ENCODE data around the gene GLE1.

The GLE1 gene

DNA sequence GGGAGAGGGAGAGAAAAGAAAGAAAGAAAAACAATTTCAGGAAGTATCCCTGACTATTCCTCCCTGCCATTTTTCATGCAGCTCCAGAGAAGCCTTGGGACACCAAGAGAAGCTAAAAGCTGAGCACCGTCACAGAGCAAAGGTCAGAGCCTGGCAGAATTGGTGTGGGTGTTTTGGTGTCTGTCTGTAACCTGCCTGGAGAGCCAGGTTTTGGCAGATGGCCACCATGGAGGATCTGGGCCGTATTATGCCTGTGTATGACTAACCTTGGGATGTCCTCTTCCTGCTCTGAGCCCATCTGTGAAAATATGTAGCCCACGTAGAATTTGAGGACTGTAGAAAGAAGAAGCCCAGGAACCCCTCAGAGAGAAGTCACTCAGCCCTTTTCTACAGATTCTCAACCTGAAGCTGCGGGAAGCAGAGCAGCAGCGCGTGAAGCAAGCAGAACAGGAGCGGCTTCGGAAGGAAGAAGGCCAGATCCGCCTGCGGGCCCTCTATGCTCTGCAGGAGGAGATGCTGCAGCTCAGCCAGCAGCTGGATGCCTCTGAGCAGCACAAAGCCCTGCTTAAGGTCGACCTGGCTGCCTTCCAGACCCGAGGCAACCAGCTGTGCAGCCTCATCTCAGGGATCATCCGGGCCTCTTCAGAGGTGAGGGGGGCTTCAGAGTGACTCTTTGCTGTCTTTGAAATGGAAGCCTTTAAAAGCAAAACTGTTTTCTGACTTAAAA is 18.8 kb downstream of the GLE1 start:
- CTCF ChIA-PET, result no interaction called here
- DNase-seq (ENCODE audit: extremely low spot score), result no peak
- POLR2A ChIA-PET, result interaction anchor here (3.7 kb wide), 1 partner anchor 18 kb away, joined by 12 read pairs; the partner anchor contains the start of gene GLE1
- TF ChIP-seq L3MBTL2 (conservative IDR thresholded peaks at IDR 0.05) (no peak), ZNF384 (IDR thresholded peaks at IDR 0.05) (no peak), CTBP1 (IDR thresholded peaks at IDR 0.05; ENCODE audit: borderline replicate concordance) (no peak), SUZ12 (IDR thresholded peaks at IDR 0.05) (no peak), ARNT (IDR thresholded peaks at IDR 0.05) (no peak), PKNOX1 (IDR thresholded peaks at IDR 0.05) (no peak), FOXA1 (IDR thresholded peaks at IDR 0.05) (no peak), ELF4 (IDR thresholded peaks at IDR 0.05) (no peak), SP1 (IDR thresholded peaks at IDR 0.05) (no peak), TARDBP (IDR thresholded peaks at IDR 0.05) (no peak), NFRKB (IDR thresholded peaks at IDR 0.05) (no peak)

- POLR2A ChIA-PET, result no interaction called here
- TF ChIP-seq BHLHE40 (IDR thresholded peaks at IDR 0.05; ENCODE audit: borderline replicate concordance) (no peak), TARDBP (IDR thresholded peaks at IDR 0.05) (no peak), ARNT (IDR thresholded peaks at IDR 0.05) (no peak), FOXM1 (IDR thresholded peaks at IDR 0.05; ENCODE audit: borderline replicate concordance) (no peak), FOXK2 (IDR thresholded peaks at IDR 0.05) (no peak), L3MBTL2 (conservative IDR thresholded peaks at IDR 0.05) (no peak), HDGF (IDR thresholded peaks at IDR 0.05; ENCODE audit: borderline replicate concordance) (no peak), SUZ12 (IDR thresholded peaks at IDR 0.05) (no peak), CTBP1 (IDR thresholded peaks at IDR 0.05; ENCODE audit: borderline replicate concordance) (no peak), FOXA1 (IDR thresholded peaks at IDR 0.05) (no peak), ZNF384 (IDR thresholded peaks at IDR 0.05) (no peak), SP1 (IDR thresholded peaks at IDR 0.05) (no peak), PKNOX1 (IDR thresholded peaks at IDR 0.05) (no peak), LEF1 (IDR thresholded peaks at IDR 0.05; ENCODE audit: borderline replicate concordance) (no peak)
- no peak for DNase-seq (ENCODE audit: extremely low spot score)
- CTCF ChIA-PET, result no interaction called here
Measured at GRCh38 chr9:128526720-128527119, 22.2 kb downstream of the GLE1 start.

DNA sequence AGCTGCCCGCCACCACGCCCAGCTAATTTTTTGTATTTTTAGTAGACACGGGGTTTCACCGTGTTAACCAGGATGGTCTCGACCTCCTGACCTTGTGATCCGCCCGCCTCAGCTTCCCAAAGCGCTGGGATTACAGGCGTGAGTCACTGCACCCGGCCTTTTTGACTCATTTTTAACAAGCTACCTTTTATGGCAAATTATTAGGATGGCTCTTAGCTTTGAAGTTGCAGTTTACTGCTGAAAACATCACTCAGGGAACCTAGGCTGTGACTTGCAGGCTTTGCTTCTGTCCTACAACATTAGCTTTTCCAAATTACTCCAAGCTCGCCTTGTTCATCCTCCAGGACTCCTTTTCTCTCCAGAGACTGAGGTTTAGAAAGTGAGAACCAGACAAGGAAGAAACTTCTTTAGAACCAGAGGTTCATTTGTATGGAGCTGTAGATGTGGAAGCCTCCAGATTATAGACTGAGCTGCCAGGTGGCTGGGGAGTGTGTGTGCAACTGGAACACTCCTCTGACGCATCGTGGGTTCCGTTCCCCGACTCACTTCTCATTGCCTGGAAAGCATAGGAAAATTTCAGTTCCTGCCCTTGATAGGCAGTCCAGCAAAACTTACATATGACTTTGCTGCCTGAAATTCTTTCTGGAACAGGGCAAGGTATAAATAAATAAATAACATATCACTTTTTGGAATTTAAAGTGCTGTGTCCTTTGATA is 24.1 kb downstream of the GLE1 start:
- ChIA-PET POLR2A (no interaction called here), CTCF (no interaction called here)
- TF ChIP-seq HDGF (IDR thresholded peaks at IDR 0.05; ENCODE audit: borderline replicate concordance) (no peak), SUZ12 (IDR thresholded peaks at IDR 0.05) (no peak), LEF1 (IDR thresholded peaks at IDR 0.05; ENCODE audit: borderline replicate concordance) (no peak), SP1 (IDR thresholded peaks at IDR 0.05) (no peak), FOXA1 (IDR thresholded peaks at IDR 0.05) (no peak), ARNT (IDR thresholded peaks at IDR 0.05) (no peak), ELF4 (IDR thresholded peaks at IDR 0.05) (no peak), CTBP1 (IDR thresholded peaks at IDR 0.05; ENCODE audit: borderline replicate concordance) (no peak), FOXM1 (IDR thresholded peaks at IDR 0.05; ENCODE audit: borderline replicate concordance) (no peak), BHLHE40 (IDR thresholded peaks at IDR 0.05; ENCODE audit: borderline replicate concordance) (no peak), PKNOX1 (IDR thresholded peaks at IDR 0.05) (no peak), NFRKB (IDR thresholded peaks at IDR 0.05) (no peak), TARDBP (IDR thresholded peaks at IDR 0.05) (no peak), FOXK2 (IDR thresholded peaks at IDR 0.05) (no peak), L3MBTL2 (conservative IDR thresholded peaks at IDR 0.05) (no peak), ZNF384 (IDR thresholded peaks at IDR 0.05) (no peak)
- no peak for DNase-seq (ENCODE audit: extremely low spot score)

GRCh38 chr9:128529191-128529590 is 24.7 kb downstream of the GLE1 start:
- ChIA-PET POLR2A (interaction anchor here (0.8 kb wide), 1 partner anchor 21 kb away, joined by 3 read pairs; no protein-coding TSS in a partner anchor), CTCF (no interaction called here)
- TF ChIP-seq ARNT (IDR thresholded peaks at IDR 0.05) (no peak), TARDBP (IDR thresholded peaks at IDR 0.05) (no peak), ELF4 (IDR thresholded peaks at IDR 0.05) (no peak), NFRKB (IDR thresholded peaks at IDR 0.05) (no peak), BHLHE40 (IDR thresholded peaks at IDR 0.05; ENCODE audit: borderline replicate concordance) (no peak), FOXM1 (IDR thresholded peaks at IDR 0.05; ENCODE audit: borderline replicate concordance) (no peak), LEF1 (IDR thresholded peaks at IDR 0.05; ENCODE audit: borderline replicate concordance) (no peak), HDGF (IDR thresholded peaks at IDR 0.05; ENCODE audit: borderline replicate concordance) (no peak), SUZ12 (IDR thresholded peaks at IDR 0.05) (no peak), PKNOX1 (IDR thresholded peaks at IDR 0.05) (no peak), ZNF384 (IDR thresholded peaks at IDR 0.05) (no peak), FOXA1 (IDR thresholded peaks at IDR 0.05) (no peak), FOXK2 (IDR thresholded peaks at IDR 0.05) (no peak), L3MBTL2 (conservative IDR thresholded peaks at IDR 0.05) (no peak), SP1 (IDR thresholded peaks at IDR 0.05) (no peak)
- no peak for DNase-seq (ENCODE audit: extremely low spot score)

GRCh38 chr9:128532581-128532980 is 28.1 kb downstream of the GLE1 start:
- CTCF ChIA-PET, result no interaction called here
- POLR2A ChIA-PET, result no interaction called here
- no peak for DNase-seq (ENCODE audit: extremely low spot score)
- no peak for TF ChIP-seq FOXK2 (IDR thresholded peaks at IDR 0.05)
- no peak for TF ChIP-seq BHLHE40 (IDR thresholded peaks at IDR 0.05; ENCODE audit: borderline replicate concordance)
- TF ChIP-seq FOXM1 (IDR thresholded peaks at IDR 0.05; ENCODE audit: borderline replicate concordance), result no peak
- no peak for TF ChIP-seq ELF4 (IDR thresholded peaks at IDR 0.05)
- no peak for TF ChIP-seq PKNOX1 (IDR thresholded peaks at IDR 0.05)
- TF ChIP-seq HDGF (IDR thresholded peaks at IDR 0.05; ENCODE audit: borderline replicate concordance), result no peak
- TF ChIP-seq SUZ12 (IDR thresholded peaks at IDR 0.05), result no peak
- no peak for TF ChIP-seq CTBP1 (IDR thresholded peaks at IDR 0.05; ENCODE audit: borderline replicate concordance)
- no peak for TF ChIP-seq FOXA1 (IDR thresholded peaks at IDR 0.05)
- no peak for TF ChIP-seq ARNT (IDR thresholded peaks at IDR 0.05)
- TF ChIP-seq TARDBP (IDR thresholded peaks at IDR 0.05), result no peak
- no peak for TF ChIP-seq ZNF384 (IDR thresholded peaks at IDR 0.05)
- TF ChIP-seq SP1 (IDR thresholded peaks at IDR 0.05), result no peak
- no peak for TF ChIP-seq L3MBTL2 (conservative IDR thresholded peaks at IDR 0.05)
- TF ChIP-seq LEF1 (IDR thresholded peaks at IDR 0.05; ENCODE audit: borderline replicate concordance), result no peak
- TF ChIP-seq NFRKB (IDR thresholded peaks at IDR 0.05), result no peak
